ENCODE measurements around the gene IFNL3.
A peak's percentile ranks its signal among the peaks of the same experiment; 100 is the strongest.
"Not testable (repeated sequence)": the region's sequence is repeated elsewhere in the genome, so short reads cannot be mapped to it uniquely, and the experiment has no call there.

Gene IFNL3

DNA sequence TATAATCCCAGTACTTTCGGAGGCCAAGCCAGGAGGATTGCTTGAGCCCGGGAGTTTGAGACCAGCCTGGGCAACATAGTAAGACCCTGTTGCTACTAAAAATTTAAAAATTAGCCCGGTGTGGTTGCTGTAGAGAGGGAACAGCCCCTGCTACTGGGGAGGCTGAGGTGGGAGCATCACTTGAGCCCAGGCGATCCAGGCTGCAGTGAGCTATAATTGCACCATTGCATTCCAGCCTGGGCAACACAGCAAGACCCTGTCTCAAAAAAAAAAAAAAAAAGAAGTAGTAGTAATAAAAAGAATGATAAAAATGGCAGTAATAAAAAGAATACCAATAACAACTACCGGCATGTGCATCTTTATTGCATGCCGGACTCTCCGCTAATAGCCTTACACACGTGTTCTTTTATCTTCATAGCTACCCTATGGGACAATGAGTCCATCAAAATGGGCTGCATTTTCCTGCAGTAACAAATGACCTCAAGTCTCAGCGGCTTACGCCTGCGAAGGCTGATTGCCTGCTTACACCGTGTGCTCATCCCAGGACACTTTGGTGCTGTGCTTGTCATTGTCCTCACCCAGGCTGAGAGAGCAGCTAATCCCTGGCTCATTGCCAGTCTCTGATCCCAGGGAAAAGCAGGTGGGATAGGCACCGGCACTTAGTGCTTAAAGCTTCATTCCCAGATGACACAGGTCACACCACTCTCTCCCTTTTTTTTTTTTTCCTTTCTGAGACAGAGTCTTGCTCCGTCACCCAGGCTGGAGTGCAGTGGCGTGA lies 26.4 kb downstream of the IFNL3 start:
- no peak for DNase-seq (ENCODE audit: low spot score)

- no peak for DNase-seq (ENCODE audit: low spot score)
These were observed 27.7 kb downstream of the IFNL3 start for GRCh38 chr19:39217094-39217493.

- not testable (repeated sequence) for DNase-seq (ENCODE audit: low spot score)
These were observed 29.5 kb downstream of the IFNL3 start for GRCh38 chr19:39215323-39215722.

DNA sequence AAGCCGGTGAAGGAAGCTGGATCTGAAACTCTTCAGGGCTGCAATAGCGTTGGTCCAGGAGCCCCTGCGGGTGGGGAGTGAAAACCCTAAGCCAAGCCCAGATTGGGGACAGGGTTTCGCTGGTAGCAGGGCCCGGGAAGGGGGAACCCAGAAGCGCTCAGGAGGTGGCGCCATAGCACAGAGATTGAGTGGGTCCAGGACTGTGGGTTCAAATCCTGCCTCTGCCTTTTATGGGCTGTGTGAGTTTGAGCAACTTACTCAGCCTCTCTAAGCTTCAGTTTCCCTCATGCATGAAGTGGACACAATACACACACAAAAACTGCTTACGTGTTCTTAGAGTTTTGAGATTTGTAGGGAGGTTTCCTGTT lies 32.4 kb downstream of the IFNL3 start:
- DNase-seq (ENCODE audit: low spot score): no peak

DNA sequence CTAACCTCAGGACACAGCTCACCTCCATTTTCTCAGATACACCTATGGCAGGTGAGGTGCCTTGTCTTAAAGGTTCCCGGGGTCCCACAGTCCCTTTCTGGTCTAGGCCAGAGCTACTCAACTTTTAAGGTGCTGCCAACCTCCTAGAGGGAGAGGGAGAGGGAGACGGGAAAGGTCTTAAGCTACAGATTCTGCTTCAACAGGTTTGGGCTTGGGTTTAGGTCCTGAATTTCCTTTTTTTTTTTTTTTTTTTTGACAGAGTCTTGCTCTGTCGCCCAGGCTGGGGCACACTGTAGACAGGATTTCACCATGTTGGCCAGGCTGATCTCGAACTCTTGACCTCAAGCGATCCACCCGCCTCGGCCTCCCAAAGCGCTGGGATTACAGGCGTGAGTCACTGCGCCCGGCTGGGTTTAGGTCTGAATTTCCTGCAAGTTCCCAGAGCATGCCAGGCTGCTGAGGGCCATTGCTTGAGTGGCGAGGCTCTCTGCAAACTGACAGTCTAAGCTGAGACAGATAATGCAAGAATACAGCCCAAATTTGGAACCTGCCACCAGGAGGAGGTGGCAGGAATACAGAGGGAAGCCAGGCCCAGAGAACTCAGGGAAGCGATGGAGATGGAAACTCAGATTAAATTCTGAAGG lies 33.0 kb downstream of the IFNL3 start:
- no peak for DNase-seq (ENCODE audit: low spot score)

DNA sequence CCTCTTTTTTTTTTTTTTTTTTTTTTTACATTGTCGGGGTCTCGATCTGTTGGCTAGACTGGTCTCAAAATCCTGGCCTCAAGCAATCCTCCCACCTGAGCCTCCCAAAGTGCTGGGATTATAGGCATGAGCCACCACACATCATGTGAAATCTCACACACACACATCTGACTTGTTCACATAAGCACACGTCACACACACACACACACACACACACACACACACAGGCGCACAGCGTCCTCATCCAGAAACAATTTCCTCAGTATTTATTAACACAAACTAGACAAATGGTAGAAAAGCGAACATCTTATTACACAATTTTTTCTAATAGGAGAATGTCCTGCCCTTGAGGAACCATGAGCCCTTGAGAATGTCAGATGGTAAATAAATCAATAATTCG lies 35.6 kb downstream of the IFNL3 start:
- DNase-seq (ENCODE audit: low spot score): no peak

GRCh38 chr19:39208175-39208795 lies 36.5 kb downstream of the IFNL3 start:
- DNase-seq (ENCODE audit: low spot score): no peak

DNA sequence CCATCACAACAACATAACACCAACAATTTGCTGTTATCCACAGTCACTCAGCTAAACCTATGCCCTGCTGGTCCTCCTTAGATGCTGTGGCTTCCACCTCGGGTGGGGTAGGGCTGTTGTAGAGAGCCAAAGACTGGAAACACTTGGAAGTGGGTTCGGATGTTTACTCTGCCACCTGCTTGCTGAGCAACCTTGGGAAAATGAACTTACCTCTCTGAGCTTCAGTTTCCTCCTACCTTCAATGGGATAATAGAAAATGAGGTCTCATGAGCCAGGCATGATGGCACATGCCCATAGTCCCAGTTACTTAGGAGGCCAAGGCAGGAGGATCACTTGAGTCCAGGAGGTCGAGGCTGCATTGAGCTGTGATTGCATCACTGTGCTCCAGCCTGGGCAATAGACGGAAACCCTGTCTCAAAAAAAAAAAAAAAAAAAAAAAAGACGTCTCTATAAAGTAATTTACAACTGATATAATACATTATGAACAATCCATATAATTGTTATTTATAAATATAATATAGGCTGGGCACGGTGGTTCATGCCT lies 37.4 kb downstream of the IFNL3 start:
- no peak for DNase-seq (ENCODE audit: low spot score)

GRCh38 chr19:39206122-39206521 lies 38.7 kb downstream of the IFNL3 start:
- DNase-seq (ENCODE audit: low spot score): no peak

GRCh38 chr19:39205449-39205764 lies 39.4 kb downstream of the IFNL3 start:
- DNase-seq (ENCODE audit: low spot score): no peak

- DNase-seq (ENCODE audit: low spot score): peak; percentile 10
These were observed 41.1 kb downstream of the IFNL3 start, which contains the start of gene SYCN for GRCh38 chr19:39203372-39204341. SYCN (minus strand) TSS chr19:39204263; CDS start chr19:39204254, 9 bp downstream.

DNA sequence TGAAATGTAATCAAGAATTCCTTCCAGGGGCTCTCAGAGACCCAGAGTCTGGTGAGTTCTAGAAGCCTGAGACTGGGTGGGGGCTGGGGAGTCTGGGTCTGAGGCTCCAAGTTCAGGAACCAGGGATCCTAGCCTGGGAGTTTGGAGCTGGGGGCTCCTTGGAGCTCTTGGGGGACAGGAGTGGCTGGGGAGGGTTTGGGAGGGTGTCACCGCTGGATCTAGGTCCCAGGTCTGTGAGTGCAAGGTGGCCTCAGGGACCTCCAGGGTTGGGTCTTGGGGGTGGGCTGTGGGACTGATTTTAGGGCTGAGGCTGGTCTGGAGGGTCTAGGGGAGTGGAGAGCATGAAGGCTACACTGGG lies 41.8 kb downstream of the IFNL3 start:
- DNase-seq (ENCODE audit: low spot score): no peak

DNA sequence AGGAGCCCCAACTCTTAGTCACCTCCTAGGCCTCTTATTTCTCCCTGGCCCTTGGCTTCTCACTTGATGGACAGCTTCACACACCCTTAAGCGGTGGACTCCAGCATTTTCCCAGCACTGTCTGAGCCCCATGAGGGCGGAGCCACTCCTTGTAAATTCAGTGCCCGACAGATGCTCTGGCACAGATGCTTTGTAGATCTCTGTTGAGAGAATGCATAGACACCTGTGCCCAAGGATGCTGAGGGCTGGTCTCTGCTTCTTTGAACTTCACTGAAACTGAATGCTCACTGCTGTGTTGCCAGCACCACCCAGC lies 44.0 kb downstream of the IFNL3 start:
- no peak for DNase-seq (ENCODE audit: low spot score)

GRCh38 chr19:39200066-39200802 lies 44.6 kb downstream of the IFNL3 start:
- no peak for DNase-seq (ENCODE audit: low spot score)

DNA sequence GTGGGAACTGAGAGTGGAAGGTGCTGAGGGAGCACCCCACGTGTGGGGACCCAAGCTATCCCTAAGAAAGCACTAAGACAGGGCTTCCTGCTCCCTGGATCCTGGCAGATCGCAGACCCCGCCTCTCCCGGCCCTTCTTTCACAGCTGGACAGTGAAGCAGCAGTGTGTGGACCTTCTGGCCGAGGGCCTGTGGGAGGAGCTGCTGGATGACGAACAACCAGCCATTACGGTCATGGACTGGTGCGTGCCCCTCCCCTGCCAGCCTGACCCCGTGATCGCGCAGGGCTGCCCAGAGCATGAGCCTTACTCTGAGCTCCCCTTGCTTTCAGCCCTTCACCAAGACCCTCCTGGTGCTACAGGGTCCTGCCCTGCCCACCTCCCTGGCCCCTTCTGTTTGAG lies 45.8 kb downstream of the IFNL3 start:
- peak; percentile 92 for DNase-seq (ENCODE audit: low spot score)

DNA sequence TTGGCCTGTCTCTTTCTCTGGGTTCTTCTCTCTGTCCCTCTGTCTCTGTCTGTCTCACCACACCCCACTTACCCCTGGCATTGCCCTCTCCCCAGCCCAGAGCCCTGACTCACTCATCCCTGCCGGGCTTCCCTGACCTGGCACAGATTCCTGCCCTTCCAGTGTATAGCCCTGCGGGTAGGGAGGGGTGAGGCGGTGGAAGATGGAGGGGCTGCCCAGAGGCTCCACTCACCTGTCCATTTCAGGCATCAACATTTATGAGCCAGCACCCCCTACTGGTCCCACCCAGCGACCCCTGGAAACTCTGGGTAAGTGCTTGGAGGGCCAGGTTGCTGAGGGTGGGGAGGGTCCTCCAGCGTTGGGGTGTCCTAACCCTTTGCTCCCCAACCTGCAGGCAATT lies 47.0 kb downstream of the IFNL3 start:
- no peak for DNase-seq (ENCODE audit: low spot score)

- DNase-seq (ENCODE audit: low spot score): no peak
These were observed 47.8 kb downstream of the IFNL3 start, which contains the start of gene NCCRP1 for GRCh38 chr19:39196860-39197562. NCCRP1 (plus strand) TSS chr19:39196964; CDS start chr19:39196983, 19 bp downstream.

DNA sequence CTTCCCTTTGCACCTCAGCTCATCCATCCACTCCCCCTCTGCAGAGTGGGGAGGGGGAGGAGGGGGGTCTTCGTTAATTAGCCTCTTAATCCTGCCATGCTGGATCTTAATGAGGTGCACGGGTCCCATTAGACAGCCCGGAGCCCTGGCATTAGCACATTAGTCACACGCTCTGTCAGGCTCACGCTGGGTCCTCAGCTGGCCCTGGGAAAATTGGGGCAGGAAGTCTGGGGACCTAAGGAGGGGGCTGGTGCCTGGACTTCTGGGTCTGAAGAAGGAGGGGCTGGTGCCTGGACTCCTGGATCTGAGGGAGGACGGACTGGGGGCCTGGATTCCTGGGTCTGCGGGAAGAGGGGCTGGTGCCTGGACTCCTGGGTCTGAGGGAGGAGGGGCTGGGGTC lies 48.5 kb downstream of the IFNL3 start:
- no peak for DNase-seq (ENCODE audit: low spot score)

DNA sequence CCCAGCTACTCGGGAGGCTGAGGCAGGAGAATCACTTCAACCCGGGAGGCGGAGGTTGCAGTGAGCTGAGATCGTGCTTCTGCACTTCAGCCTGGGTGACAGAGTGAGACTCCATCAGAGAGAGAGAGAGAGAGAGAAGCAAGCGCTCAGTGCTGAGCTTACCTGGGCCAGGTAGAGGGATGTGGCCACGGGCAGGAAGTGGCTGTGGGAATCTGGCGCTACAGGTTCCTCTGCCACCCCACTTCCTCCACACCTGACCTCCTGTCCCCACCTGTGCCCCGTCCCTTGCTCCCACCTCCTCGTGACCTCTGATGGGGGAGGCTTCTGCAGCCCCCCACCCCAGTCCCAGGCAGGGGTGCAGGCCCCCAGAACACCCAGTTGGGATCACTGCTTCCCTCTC lies 49.1 kb downstream of the IFNL3 start:
- no peak for DNase-seq (ENCODE audit: low spot score)

DNA sequence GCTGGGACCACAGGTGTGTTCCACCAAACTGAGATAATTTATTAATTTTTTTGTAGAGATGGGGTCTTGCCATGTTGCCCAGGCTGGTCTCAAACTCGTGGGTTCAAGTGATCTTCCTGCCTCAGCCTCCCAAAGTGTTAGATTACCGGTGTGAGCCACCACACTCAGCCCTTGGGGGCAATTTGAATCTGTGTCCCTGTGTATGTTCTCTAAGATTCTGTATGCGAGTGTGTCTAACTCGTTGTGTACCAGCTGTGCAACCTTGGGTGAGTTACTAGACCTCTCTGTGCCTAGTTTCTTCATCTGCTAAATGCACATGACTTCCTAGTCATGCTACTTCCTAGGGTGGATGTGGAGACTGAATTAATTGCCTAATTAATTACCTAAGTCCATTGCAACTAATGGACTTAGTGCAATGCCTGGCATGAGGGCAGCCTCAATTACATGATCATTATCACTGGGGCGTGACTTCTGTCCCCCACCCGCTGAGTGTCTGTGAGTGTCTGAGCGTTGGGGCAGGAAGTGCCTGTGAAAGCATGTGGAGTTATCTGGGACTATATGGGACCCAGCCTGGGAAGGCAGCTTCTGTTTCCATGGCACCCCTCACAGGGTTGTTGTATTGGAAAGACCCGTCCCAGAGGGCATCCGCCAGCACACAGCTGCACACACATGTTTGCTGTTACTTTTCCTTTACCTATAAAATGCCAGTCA lies 49.8 kb downstream of the IFNL3 start:
- no peak for DNase-seq (ENCODE audit: low spot score)
